Astrocyte (in vitro differentiated cells and primary cell): ENCODE measurements around the gene ATF6.

Experiments
- CTCF ChIP-seq: IDR thresholded peaks from 2 replicates; pipeline ENCODE4 v1.5.1; 2011; ENCODE audit warnings: low read depth, mild to moderate bottlenecking, inconsistent platforms, low read length, moderate library complexity; ENCODE audit not compliant: insufficient read depth
- EZH2 ChIP-seq: IDR thresholded peaks from 2 replicates; pipeline ENCODE4 v1.6.1; 2012; ENCODE audit warnings: mild to moderate bottlenecking, low read length, inconsistent platforms; ENCODE audit not compliant: insufficient read depth

- TF ChIP-seq CTCF, result no peak
- no peak for TF ChIP-seq EZH2
Measured at GRCh38 chr1:161921491-161921890, 155.4 kb downstream of the ATF6 start.
